ENCODE measurements around the gene MEOX1.

MEOX1 gene

GRCh38 chr17:43613917-43614316 lies 47.8 kb downstream of the MEOX1 start:
- no peak for TF ChIP-seq CTCF (IDR thresholded peaks at IDR 0.05; ENCODE audit: borderline replicate concordance, control extremely low read depth, extremely low read depth, insufficient read depth, missing control alignments)

GRCh38 chr17:43612515-43612914 lies 49.2 kb downstream of the MEOX1 start:
- no peak for DNase-seq (ENCODE audit: low spot score)
- in situ Hi-C loops (cut with MboI; ENCODE audit: low sequenced_read_pairs, unreplicated experiment): no loop called here
- TF ChIP-seq CTCF (IDR thresholded peaks at IDR 0.05; ENCODE audit: borderline replicate concordance, control extremely low read depth, extremely low read depth, insufficient read depth, missing control alignments): no peak

More at GRCh38 chr17:43613917-43614316, 47.8 kb downstream of the MEOX1 start:
- in situ Hi-C loops (cut with MboI; ENCODE audit: low sequenced_read_pairs, unreplicated experiment): no loop called here
- DNase-seq (ENCODE audit: low spot score): no peak

GRCh38 chr17:43611230-43611969 lies 50.3 kb downstream of the MEOX1 start:
- TF ChIP-seq CTCF (IDR thresholded peaks at IDR 0.05; ENCODE audit: borderline replicate concordance, control extremely low read depth, extremely low read depth, insufficient read depth, missing control alignments): no peak
- in situ Hi-C loops (cut with MboI; ENCODE audit: low sequenced_read_pairs, unreplicated experiment): no loop called here
- DNase-seq (ENCODE audit: low spot score): no peak

- no peak for TF ChIP-seq CTCF (IDR thresholded peaks at IDR 0.05; ENCODE audit: borderline replicate concordance, control extremely low read depth, extremely low read depth, insufficient read depth, missing control alignments)
- no peak for DNase-seq (ENCODE audit: low spot score)
- in situ Hi-C loops (cut with MboI; ENCODE audit: low sequenced_read_pairs, unreplicated experiment): no loop called here
These were observed 51.9 kb downstream of the MEOX1 start for GRCh38 chr17:43609613-43610385.

- DNase-seq (ENCODE audit: low spot score): no peak
- in situ Hi-C loops (cut with MboI; ENCODE audit: low sequenced_read_pairs, unreplicated experiment): no loop called here
- TF ChIP-seq CTCF (IDR thresholded peaks at IDR 0.05; ENCODE audit: borderline replicate concordance, control extremely low read depth, extremely low read depth, insufficient read depth, missing control alignments): no peak
These were observed 53.4 kb downstream of the MEOX1 start for GRCh38 chr17:43608313-43608712.

GRCh38 chr17:43604549-43604948 lies 57.2 kb downstream of the MEOX1 start:
- no peak for DNase-seq (ENCODE audit: low spot score)
- in situ Hi-C loops (cut with MboI; ENCODE audit: low sequenced_read_pairs, unreplicated experiment): no loop called here
- TF ChIP-seq CTCF (IDR thresholded peaks at IDR 0.05; ENCODE audit: borderline replicate concordance, control extremely low read depth, extremely low read depth, insufficient read depth, missing control alignments): no peak

Measured in GM13976 (cell line).